ENCODE data around the gene C1S.

C1S gene

DNA sequence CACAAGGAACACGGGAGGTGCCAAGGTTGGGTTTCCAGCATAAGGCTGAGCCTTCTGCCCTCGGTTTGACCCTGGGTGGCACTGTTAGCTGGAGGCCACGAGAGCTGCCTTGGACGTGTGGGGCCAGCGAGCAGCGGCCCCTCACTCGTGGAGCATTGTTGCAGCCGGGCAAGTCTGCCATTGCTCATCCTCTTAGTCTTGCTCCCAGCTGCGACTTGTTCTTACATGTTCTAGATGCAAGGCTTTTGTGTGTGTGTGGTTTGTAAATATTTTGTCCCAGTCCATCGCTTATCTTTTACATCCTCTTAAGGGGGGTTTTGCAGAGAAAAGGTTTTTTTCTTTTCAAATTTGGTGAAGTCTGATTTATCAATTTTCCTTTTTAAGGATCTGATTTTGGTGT, 21.1 kb upstream of the C1S start:
- peak overlapping the region; percentile 12; the same call in 1 of the 2 replicates for H3K27ac ChIP-seq (ENCODE audit: low read length)
- H3K4me3 ChIP-seq (ENCODE audit: low read depth in 1 of 2, low read length in 2 of 2), result peak overlapping the region in 1 of 2 experiments; percentile 54; a peak in 3 of 4 replicates
- no peaks in the 10 kb centered on the region for H3K9me3 ChIP-seq (ENCODE audit: insufficient read depth, low read length, severe bottlenecking)
- DNase-seq (no peak), ATAC-seq (ENCODE audit: insufficient read depth, low read depth) (no peak)
- H3K4me1 ChIP-seq (ENCODE audit: insufficient read depth, low read length), result peaks cover 19% of the 10 kb centered on the region
- H2AFZ ChIP-seq (ENCODE audit: low read depth, low read length), result peak overlapping the region; percentile 75
- peak overlapping the region; percentile 54 for H3K9ac ChIP-seq (ENCODE audit: low read depth, low read length)
- peak overlapping the region; percentile 67 for H3K4me2 ChIP-seq (ENCODE audit: insufficient read depth, low read length)
- no peaks in the 10 kb centered on the region for H3K79me2 ChIP-seq (ENCODE audit: insufficient read depth, low read length)
- H3K36me3 ChIP-seq (ENCODE audit: insufficient read depth, low read length), result no peaks in the 10 kb centered on the region
- H4K20me1 ChIP-seq (ENCODE audit: insufficient read depth, low read length), result no peaks in the 10 kb centered on the region
- peaks cover 4% of the 10 kb centered on the region for H3K27me3 ChIP-seq (ENCODE audit: insufficient read depth, low read length, poor library complexity)
- no peak for TF ChIP-seq EZH2 (IDR thresholded peaks at IDR 0.05; ENCODE audit: borderline replicate concordance, low read depth, low read length, severe bottlenecking)
- TF ChIP-seq, protein P1, sequence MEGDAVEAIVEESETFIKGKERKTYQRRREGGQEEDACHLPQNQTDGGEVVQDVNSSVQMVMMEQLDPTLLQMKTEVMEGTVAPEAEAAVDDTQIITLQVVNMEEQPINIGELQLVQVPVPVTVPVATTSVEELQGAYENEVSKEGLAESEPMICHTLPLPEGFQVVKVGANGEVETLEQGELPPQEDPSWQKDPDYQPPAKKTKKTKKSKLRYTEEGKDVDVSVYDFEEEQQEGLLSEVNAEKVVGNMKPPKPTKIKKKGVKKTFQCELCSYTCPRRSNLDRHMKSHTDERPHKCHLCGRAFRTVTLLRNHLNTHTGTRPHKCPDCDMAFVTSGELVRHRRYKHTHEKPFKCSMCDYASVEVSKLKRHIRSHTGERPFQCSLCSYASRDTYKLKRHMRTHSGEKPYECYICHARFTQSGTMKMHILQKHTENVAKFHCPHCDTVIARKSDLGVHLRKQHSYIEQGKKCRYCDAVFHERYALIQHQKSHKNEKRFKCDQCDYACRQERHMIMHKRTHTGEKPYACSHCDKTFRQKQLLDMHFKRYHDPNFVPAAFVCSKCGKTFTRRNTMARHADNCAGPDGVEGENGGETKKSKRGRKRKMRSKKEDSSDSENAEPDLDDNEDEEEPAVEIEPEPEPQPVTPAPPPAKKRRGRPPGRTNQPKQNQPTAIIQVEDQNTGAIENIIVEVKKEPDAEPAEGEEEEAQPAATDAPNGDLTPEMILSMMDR (IDR thresholded peaks at IDR 0.05; ENCODE audit: borderline replicate concordance, extremely low read depth, low read length, poor library complexity, severe bottlenecking), result no peak

DNA sequence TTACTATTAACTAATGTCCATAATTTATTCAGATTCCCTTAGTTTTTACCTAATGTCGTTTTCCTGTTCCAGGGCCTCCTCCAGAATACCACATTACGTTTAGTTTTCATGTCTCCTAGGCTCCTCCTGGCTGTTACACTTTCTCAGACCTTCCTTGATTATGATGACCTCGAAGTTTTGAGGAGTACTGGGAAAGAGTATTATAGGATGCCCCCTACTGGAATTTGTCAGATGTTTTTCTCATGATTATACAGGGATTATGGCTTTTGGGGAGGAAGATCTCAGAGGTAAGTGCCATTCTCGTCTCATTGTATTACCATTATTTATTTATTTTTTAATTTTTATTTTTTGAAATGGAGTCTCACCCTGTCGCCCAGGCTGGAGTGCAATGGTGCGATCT, 17.7 kb upstream of the C1S start:
- Histone ChIP-seq H3K4me3 (ENCODE audit: low read depth in 1 of 2, low read length in 2 of 2) (no peak overlapping the region), H4K20me1 (ENCODE audit: insufficient read depth, low read length) (no peaks in the 10 kb centered on the region), H3K79me2 (ENCODE audit: insufficient read depth, low read length) (no peaks in the 10 kb centered on the region), H3K27me3 (ENCODE audit: insufficient read depth, low read length, poor library complexity) (peaks cover 4% of the 10 kb centered on the region), H3K36me3 (ENCODE audit: insufficient read depth, low read length) (no peaks in the 10 kb centered on the region), H3K9ac (ENCODE audit: low read depth, low read length) (no peak overlapping the region), H3K9me3 (ENCODE audit: insufficient read depth, low read length, severe bottlenecking) (no peaks in the 10 kb centered on the region), H3K4me2 (ENCODE audit: insufficient read depth, low read length) (no peak overlapping the region), H2AFZ (ENCODE audit: low read depth, low read length) (no peak overlapping the region), H3K4me1 (ENCODE audit: insufficient read depth, low read length) (peaks cover 28% of the 10 kb centered on the region), H3K27ac (ENCODE audit: low read length) (no peak overlapping the region)
- ATAC-seq (ENCODE audit: insufficient read depth, low read depth), result no peak
- TF ChIP-seq, protein P1 (IDR thresholded peaks at IDR 0.05; ENCODE audit: borderline replicate concordance, extremely low read depth, low read length, poor library complexity, severe bottlenecking), result peak; percentile 48
- no peak for TF ChIP-seq EZH2 (IDR thresholded peaks at IDR 0.05; ENCODE audit: borderline replicate concordance, low read depth, low read length, severe bottlenecking)
- DNase-seq, result no peak

DNA sequence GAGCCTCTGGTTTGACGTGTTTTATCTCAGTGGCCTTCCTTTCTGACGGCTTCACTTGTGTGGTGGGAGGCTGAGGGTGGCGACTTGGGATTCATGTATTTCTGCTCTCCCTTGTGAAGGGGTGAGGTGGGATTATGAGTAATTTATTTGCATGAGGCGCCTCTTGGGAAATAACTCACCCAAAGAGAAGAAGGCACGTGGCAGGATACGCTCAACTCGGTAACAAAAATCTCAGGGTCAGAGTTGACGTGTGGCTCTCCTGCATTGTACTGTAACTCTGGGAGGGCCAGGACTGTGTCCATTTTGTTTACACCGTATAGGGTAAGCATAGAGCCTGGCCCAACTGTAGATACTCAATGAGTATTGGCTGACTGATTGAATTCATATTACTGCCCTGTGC, 14.6 kb upstream of the C1S start:
- H3K27ac ChIP-seq (ENCODE audit: low read length), result no peak overlapping the region
- no peak overlapping the region for H3K4me2 ChIP-seq (ENCODE audit: insufficient read depth, low read length)
- H3K4me3 ChIP-seq (ENCODE audit: low read depth in 1 of 2, low read length in 2 of 2), result no peak overlapping the region
- H4K20me1 ChIP-seq (ENCODE audit: insufficient read depth, low read length), result no peaks in the 10 kb centered on the region
- no peaks in the 10 kb centered on the region for H3K9me3 ChIP-seq (ENCODE audit: insufficient read depth, low read length, severe bottlenecking)
- TF ChIP-seq EZH2 (IDR thresholded peaks at IDR 0.05; ENCODE audit: borderline replicate concordance, low read depth, low read length, severe bottlenecking), result no peak
- TF ChIP-seq, protein P1 (IDR thresholded peaks at IDR 0.05; ENCODE audit: borderline replicate concordance, extremely low read depth, low read length, poor library complexity, severe bottlenecking), result no peak
- no peaks in the 10 kb centered on the region for H3K36me3 ChIP-seq (ENCODE audit: insufficient read depth, low read length)
- no peaks in the 10 kb centered on the region for H3K79me2 ChIP-seq (ENCODE audit: insufficient read depth, low read length)
- no peak overlapping the region for H2AFZ ChIP-seq (ENCODE audit: low read depth, low read length)
- H3K9ac ChIP-seq (ENCODE audit: low read depth, low read length), result no peak overlapping the region
- H3K4me1 ChIP-seq (ENCODE audit: insufficient read depth, low read length), result peaks cover 8% of the 10 kb centered on the region
- peaks cover 4% of the 10 kb centered on the region for H3K27me3 ChIP-seq (ENCODE audit: insufficient read depth, low read length, poor library complexity)
- ATAC-seq (ENCODE audit: insufficient read depth, low read depth) (no peak), DNase-seq (no peak)
